H1 (cell line): ENCODE data around the gene GAS6. TPM values are rescaled to one million over a fixed set of nuclear protein-coding genes. Genes with fewer than 3 reads are reported as not detected.

Experiments
- CHD7 ChIP-seq: fragments of 300-600 bp; sonication (generic); IDR thresholded peaks from 2 replicates; pipeline ENCODE4 v1.7.1; 2012; ENCODE audit warnings: low read length, moderate library complexity, mild to moderate bottlenecking, inconsistent platforms; ENCODE audit not compliant: insufficient replicate concordance
- NRF1 ChIP-seq: IDR thresholded peaks from 2 replicates; pipeline ENCODE4 v1.6.1; 2011; ENCODE audit warnings: mild to moderate bottlenecking, low read depth, low read length, improper control_type of control experiment
- POLR2A ChIP-seq, 2 experiments: IDR thresholded peaks; 1 replicate in 1 of 2; 2 replicates in 1 of 2; pipeline ENCODE4 v1.6.1; 2011; ENCODE audit warnings: low read depth in 2 of 2, low read length in 2 of 2, mild to moderate bottlenecking in 2 of 2; ENCODE audit errors: control extremely low read depth in 1 of 2
- POLR2AphosphoS5 ChIP-seq: IDR thresholded peaks from 2 replicates; pipeline ENCODE4 v1.6.1; 2011; ENCODE audit warnings: low read depth, low read length
- POU5F1 ChIP-seq: IDR thresholded peaks from 2 replicates; pipeline ENCODE4 v1.6.1; 2011; ENCODE audit warnings: low read depth, mild to moderate bottlenecking, low read length, moderate library complexity
- polyA plus RNA-seq, 7 experiments: library from polyadenylated mRNA; depleted of rRNA in 3 of 7; stranded (reverse) in 5 of 7; unstranded in 2 of 7; fragments of >200 nt in 5 of 7; fragments of 200-250 nt in 2 of 7; gene quantifications; 1 replicate in 5 of 7; 2 replicates in 1 of 7; 4 replicates in 1 of 7; pipeline versions ENCODE4 v1.2.1 to v1.2.3, GENCODE V29; 2011 to 2013; ENCODE audit warnings: missing spikeins in 2 of 7, mixed read lengths in 2 of 7
- total RNA-seq: library from RNA; stranded (reverse); fragmentation: NEBNext Ultra II Directional; extraction: Animal tissue kit (Norgen Biotek cat#: 25700); gene quantifications from 2 replicates; pipeline ENCODE4 v1.2.1, GENCODE V29; 2021

Gene GAS6
- total and polyA plus RNA-seq, 2 of the 8 experiments (the other 6 are each of a cell fraction or from before 2014, with no cell fraction given): 18.6 to 31.0 TPM

GRCh38 chr13:113902481-113902880, 38.6 kb upstream of the GAS6 start (continued):
- TF ChIP-seq POLR2AphosphoS5 (no peak), NRF1 (no peak), POLR2A (IDR thresholded peaks at IDR 0.05; ENCODE audit: control extremely low read depth in 1 of 2, low read depth in 2 of 2, low read length in 2 of 2) (no peak), POU5F1 (no peak), CHD7 (no peak)
